IMR-90 (cell line): Measurements from ENCODE around the gene MADD.

Experiments
- CEBPB ChIP-seq: IDR thresholded peaks from 2 replicates; pipeline ENCODE4 v1.6.1; 2012; ENCODE audit warnings: low read depth, low read length, improper control_type of control experiment
- ELK1 ChIP-seq: fragments of 150-350 bp; IDR thresholded peaks from 2 replicates; pipeline ENCODE4 v1.6.1; 2016; ENCODE audit warnings: low read depth, mild to moderate bottlenecking, low read length, moderate library complexity, borderline replicate concordance
- MAFK ChIP-seq: IDR thresholded peaks from 2 replicates; pipeline ENCODE4 v1.6.1; 2012; ENCODE audit warnings: low read depth, low read length, improper control_type of control experiment
- POLR2A ChIP-seq: IDR thresholded peaks from 2 replicates; pipeline ENCODE4 v1.6.1; 2012; ENCODE audit warnings: mild to moderate bottlenecking, low read depth, low read length
- RAD21 ChIP-seq: IDR thresholded peaks from 2 replicates; pipeline ENCODE4 v1.6.1; 2012; ENCODE audit warnings: low read length, improper control_type of control experiment
- SMC3 ChIP-seq: fragments of 150-350 bp; IDR thresholded peaks from 2 replicates; pipeline ENCODE4 v1.6.1; 2016; ENCODE audit warnings: low read depth, mild to moderate bottlenecking, antibody characterized with exemption, low read length, moderate library complexity
- TF ChIP-seq, protein P1 (sequence below): conservative IDR thresholded peaks from 2 replicates; pipeline ENCODE4 v1.5.1; 2012; ENCODE audit warnings: mild to moderate bottlenecking, low read depth, low read length, improper control_type of control experiment

DNA sequence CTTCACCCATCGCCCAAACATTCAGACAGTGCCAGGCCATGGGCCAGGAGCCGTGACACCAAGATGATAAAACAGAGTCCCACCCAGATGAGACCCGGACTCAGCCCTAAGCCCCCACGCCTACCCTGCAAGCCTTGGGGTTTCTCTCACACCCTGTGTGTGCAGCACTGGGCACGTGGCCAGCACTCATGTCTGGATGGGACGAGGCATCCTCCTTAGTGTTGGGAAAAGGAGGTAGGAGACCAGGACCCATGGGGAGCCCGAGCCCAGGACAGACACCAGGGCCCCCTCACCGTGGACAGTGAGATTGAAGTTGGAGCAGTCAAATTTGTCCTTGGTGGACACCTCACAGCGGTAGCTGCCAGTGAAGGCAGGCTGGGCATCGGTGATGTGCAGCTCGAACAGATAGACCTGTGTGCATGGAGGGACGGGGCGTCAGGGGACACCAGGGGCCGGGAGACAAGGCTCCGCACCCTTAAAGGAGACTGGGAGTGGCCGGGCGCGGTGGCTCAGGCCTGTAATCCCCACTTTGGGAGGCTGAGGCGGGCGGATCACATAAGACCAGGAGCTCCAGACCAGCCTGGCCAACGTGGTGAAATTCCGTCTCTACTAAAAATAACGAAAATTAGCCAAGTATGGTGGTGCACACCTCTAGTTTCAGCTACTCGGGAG lies 78.3 kb downstream of the MADD start:
- TF ChIP-seq POLR2A: no peak
- TF ChIP-seq, protein P1, sequence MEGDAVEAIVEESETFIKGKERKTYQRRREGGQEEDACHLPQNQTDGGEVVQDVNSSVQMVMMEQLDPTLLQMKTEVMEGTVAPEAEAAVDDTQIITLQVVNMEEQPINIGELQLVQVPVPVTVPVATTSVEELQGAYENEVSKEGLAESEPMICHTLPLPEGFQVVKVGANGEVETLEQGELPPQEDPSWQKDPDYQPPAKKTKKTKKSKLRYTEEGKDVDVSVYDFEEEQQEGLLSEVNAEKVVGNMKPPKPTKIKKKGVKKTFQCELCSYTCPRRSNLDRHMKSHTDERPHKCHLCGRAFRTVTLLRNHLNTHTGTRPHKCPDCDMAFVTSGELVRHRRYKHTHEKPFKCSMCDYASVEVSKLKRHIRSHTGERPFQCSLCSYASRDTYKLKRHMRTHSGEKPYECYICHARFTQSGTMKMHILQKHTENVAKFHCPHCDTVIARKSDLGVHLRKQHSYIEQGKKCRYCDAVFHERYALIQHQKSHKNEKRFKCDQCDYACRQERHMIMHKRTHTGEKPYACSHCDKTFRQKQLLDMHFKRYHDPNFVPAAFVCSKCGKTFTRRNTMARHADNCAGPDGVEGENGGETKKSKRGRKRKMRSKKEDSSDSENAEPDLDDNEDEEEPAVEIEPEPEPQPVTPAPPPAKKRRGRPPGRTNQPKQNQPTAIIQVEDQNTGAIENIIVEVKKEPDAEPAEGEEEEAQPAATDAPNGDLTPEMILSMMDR: no peak
- no peak for TF ChIP-seq MAFK
- no peak for TF ChIP-seq RAD21
- no peak for TF ChIP-seq SMC3
- TF ChIP-seq ELK1: no peak
- no peak for TF ChIP-seq CEBPB
